Activated CD8-positive, alpha-beta memory T cell treated with anti-CD3 and anti-CD28 coated beads, Interleukin-2, amount 50 U/mL, for 24 hours (primary cell): ENCODE measurements around the gene TEKT2.

Experiments
- DNase-seq: peaks from one replicate; pipeline ENCODE4 v3.0.0-alpha.2; 2020; ENCODE audit errors: extremely low read depth

Gene TEKT2

DNA sequence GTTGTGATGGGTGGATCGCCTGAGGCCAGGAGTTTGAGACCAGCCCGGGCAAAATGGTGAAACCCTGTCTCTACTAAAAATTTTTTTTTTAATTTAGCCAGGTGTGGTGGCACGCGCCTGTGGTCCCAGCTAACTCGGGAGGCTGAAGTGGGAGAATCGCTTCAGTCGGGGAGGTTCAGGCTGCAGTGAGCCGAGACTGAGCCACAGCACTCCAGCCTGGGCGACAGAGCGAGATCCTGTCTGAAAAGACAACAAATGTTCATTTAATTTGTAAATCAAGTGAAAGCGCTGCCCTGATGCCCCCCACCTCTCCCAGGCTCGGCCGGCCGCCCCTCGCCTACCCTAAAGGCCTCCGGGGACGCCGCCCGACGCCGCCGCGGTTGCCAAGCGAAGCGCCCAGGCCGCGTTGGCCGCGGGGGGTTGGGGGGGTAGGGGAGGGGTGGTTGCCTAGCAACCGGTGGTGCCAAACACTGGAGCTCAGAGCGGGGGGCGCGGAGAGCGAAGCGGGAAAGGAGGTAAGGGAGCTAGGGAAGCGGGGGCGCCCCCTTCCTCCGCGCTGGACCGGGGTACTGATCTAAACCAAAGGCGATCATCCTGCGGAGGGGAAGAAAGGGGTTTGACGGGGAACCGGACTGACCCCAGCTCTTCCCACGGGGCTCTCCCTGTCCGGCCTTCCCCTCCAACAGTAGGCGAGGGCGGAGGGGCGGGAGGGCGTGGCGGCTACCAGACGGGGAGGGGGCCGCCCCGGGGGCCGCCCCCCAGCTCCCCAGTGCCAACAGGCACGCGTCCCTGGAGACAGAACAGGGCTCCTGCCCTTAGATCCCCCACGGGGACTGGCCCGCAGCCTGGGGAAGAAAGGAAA, at the start of gene TEKT2:
Gene TEKT2 (plus strand): TSS at position 460 of the 862 bp plus-strand sequence. CDS start 828 bp downstream, outside the sequence.
- DNase-seq, result no peak

GRCh38 chr1:36034692-36035091, 49.2 kb upstream of the TEKT2 start:
- no peak for DNase-seq

DNA sequence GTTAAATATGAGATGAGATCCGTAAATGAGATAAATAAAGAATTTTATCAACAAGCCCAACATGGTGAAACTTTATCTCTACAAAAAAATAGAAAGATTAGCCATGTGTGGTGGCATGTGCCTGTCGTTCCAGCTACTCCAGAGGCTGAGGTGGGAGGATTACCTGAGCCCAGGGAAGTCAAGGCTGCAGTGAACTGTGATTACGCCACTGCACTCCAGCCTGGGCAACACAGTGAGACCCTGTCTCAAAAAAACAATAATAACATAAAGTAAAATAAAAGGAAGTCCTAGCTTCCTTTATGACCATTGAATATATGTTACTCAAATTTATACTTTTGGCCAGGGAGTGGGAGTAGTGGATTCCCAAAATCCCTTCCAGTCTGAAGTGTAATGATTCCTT, 48.7 kb upstream of the TEKT2 start:
- DNase-seq, result no peak

GRCh38 chr1:36040238-36040637, 43.7 kb upstream of the TEKT2 start:
- DNase-seq, result no peak

- DNase-seq, result no peak
Observed at GRCh38 chr1:36051821-36052220, 32.1 kb upstream of the TEKT2 start.

GRCh38 chr1:36053978-36054377, 29.9 kb upstream of the TEKT2 start:
- no peak for DNase-seq

GRCh38 chr1:36055706-36056105, 28.2 kb upstream of the TEKT2 start:
- DNase-seq, result no peak

- no peak for DNase-seq
Observed at GRCh38 chr1:36062315-36062714, 21.6 kb upstream of the TEKT2 start.

DNA sequence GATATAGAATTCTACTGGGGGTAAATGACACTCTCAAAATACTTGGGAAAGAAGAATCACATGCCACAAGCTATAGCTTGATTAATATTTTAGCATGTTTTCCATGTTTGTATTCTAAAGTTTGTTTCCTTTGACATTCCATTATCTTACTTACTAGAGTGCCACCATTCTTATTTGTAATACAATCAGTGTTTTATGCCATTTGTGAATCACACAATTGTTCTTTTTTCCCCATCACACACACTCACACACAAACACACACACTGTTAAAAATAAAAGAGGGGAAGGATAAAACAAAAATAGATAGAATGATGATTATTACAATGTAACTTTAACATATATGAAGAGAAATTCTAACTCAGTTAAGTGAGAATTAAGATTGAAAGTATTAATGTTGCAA, 16.0 kb upstream of the TEKT2 start:
- DNase-seq, result no peak

- no peak for DNase-seq
Observed at GRCh38 chr1:36068866-36069265, 15.0 kb upstream of the TEKT2 start.

DNA sequence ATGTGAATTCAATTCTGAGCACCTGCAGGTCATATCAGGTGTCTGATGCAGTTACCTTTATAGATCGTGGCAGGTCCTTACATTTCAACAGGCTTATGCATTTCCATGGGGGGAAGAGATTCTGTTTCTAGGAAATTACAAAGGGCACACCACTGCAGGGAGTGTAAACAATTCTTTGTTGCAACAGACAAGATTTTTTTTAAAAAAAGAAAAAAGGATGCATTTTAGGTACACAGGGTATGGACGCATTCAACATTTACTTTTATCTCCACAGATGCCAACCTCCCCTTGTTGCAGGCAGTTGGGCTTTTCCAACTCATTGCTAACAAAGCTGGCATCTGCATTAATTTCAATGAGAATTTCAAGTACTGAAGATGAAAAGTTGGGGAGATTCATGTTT, 13.5 kb upstream of the TEKT2 start:
- DNase-seq, result no peak

DNA sequence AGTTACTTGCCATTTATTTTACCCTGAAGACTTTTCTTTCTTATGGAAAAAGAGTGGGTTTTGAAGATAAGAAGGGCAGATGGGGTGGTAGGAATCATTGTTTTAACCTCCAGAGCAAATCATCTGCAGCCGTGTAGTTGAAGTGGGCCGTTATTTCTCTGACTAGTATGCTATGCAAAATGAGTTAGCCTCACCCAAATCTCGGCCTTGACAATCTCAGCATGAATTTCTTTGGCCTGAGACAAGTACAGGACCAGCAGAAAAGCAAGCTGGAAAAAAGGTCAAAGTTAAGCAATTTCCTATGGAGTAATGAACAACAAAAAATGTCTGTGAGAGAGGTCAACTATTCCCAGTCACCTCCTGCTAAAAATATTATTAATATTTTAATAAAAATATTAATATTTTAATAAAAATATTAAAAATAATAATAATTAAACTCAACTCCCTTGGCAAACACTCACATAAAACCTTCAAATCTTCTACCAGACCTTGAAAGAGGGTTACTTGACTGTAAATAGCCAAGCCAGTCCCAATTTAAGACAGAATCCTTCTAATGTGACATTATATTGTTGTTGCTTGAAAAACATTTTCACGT, 6.8 kb upstream of the TEKT2 start:
- DNase-seq, result no peak

GRCh38 chr1:36080236-36080635, 3.7 kb upstream of the TEKT2 start:
- no peak for DNase-seq

DNA sequence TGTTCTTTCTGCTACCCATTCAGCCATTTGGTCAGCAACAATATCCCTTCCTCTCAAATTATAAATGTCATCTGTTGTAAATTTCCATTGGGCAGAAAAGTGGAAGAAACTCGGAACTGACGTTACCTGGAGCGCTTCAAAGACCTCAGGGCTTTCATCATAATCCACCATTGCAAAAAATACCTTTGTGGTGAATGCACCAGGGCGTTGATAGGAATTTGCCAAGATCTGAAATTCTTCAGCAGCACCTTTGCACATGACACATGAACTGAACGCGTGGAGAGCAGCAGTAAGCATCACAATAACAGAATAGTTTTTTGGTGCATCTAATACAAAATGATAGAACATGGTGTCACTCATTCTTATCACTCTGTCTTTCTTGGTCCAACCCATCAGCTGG, 3.1 kb upstream of the TEKT2 start:
- no peak for DNase-seq

DNA sequence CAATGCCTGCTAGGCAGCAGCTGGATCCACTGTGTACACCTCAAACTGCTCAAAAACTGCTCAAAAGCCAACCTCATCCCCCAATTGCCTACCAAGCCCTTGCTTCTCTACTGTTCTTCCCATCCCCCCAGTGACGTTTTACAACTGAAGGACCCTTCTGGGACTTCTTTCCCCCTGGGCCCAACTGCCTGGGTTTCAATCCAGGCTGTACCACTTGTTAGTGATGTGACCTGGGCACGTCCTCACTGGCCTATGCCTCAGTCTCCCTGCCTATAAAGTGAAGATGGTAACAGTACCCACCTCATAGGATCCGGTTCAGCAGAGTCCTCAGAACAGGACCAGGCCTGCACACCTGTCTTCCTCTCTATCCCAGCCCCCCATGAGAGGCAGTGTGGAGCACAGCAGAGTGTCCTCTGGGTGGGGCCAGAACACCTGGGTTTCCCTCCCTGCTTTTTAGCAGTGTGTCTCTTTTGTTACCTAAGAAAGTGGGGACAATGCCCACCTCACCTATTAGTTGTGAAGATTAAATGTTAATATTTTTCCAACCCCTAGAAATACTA, 1.9 kb upstream of the TEKT2 start:
- DNase-seq, result no peak

GRCh38 chr1:36083219-36083618, 675 bp upstream of the TEKT2 start:
- DNase-seq, result no peak

- DNase-seq, result no peak
Observed at GRCh38 chr1:36084497-36085115, 712 bp downstream of the TEKT2 start.

DNA sequence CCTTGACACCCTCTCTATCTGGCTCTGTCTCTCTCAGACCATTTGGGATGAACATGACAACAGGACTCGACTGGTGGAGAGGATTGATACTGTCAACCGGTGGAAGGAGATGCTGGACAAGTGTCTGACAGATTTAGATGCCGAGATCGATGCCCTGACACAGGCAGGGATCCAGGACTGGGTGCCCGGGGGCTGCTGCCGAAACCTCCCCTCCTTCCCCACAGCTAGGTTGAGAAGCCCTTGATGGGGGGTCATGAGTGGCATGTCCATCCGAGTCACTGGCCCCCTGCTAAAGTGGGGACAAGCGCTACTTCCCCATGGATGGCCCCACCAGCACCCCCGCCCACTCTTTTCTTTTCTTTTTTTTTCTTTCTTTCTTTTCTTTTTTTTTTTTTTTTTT, 1.2 kb downstream of the TEKT2 start:
- no peak for DNase-seq

DNA sequence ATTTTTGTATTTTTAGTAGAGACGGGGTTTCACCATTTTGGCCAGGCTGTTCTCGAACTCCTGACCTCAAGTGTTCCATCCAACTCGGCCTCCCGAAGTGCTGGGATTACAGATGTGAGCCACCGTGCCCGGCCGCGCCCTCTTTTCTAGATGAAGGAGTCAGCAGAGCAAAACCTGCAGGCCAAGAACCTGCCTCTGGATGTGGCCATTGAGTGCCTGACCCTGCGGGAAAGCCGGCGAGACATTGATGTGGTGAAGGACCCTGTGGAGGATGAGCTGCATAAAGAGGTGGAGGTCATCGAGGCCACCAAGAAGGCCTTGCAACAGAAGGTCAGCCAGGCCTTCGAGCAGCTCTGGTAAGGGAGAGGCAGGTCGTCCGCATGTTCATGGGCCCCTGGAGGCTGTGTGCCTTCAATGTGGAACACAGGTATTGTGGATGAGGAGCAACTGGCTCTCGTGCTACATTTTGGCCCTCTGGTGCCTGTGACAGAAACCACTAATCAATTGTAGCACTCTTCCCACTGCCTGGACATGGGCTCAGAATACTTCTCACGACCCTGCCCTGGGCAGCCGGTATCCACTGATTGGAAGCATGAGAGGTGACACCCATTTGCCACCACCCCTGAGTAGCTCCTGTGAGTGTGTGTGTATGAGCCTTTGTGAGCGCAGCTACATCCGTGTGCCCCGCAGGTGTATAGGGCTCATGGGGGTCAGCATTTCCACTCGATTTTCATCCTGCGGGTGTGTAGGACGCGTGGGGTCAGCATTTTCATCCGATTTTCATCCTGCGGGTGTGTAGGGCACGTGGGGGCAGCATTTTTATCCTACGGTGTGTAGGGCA, 2.0 kb downstream of the TEKT2 start:
- no peak for DNase-seq

GRCh38 chr1:36086529-36087232, 2.8 kb downstream of the TEKT2 start:
- DNase-seq, result no peak
